Measurements from ENCODE around the gene TFAP2B.

Gene TFAP2B

DNA sequence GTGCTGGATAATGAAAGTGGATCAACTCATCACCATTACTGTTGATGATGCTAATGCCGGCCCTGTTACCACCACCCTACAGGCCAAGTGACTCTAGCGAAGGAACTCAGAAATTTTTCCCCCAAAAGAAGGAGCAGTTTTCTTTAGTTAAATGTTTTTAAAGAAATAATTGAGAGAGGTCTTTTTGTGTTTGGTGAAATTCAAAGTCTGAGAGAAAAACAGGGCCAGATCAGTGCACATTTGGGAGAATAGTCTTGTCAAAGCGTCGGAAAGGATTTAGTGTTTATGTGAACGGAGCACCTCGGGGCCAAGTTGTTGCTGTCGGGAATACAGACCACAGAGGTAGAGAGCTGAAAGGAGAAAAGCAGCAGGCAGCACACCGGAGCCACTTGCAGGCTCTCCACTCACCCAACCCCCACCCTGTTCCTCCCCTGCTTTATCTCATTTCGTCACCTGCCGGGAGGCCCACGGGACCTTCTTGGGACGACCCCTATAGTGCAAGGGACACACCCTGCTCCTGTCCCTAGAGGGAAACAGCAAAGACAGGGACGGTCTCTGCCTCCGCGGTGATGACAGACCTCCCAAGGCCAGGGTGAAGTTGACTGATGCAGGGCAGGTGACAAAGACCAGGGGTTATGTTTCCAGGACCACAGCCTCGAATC lies 6.8 kb downstream of the TFAP2B start:
- no peak for DNase-seq

DNA sequence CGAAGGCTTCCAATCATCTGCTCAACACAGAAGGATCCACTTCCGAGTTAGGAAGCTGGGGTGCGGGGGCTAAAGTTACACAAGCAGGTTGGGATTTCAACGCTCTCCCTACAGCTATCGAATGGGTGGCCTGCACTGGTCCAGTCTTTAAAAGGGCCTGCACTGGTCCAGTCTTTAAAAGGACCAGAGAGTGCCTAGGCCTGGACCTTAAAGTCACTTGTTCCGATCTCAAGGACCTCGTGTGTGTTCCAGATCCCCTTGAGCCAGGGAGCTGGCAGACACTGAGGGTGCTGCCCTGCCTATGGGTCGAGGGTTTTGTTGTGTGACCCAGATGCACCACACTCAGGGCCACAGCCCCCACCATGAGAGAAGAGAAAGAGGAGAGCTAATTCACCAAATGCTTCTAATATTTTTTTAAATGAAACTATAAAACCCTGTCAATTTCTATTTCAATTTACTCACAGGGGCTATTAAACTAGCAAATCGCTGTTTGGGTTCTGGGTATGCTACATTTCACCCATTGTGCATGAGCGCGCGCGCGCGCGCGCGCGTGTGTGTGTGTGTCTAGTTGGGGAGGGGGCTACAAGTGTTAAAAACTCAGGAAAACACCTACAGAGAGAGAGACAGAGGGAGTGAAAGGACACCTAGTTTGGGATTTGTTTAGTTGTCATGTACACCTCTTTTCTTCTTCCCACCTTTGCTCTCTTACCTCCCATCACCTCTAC lies 7.5 kb downstream of the TFAP2B start:
- DNase-seq, result no peak

DNA sequence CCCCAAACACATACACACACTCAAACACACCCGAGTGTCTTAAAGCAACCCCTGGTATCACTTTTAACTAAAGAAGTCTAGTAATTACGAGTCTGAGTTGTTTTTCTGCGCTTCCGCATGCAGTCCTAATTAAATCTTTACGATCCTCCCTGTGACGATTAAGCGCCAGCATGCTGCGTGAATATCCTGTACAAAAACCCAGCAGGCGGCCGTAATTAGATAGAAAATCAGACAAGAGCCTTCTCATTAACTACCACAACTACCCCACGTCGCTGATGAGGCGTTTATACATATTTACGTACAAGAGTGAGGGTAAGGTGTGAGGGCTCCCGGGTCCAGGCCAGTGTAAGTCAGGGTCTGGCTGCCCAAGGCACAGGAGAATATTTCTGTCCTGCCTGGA lies 8.1 kb downstream of the TFAP2B start:
- no peak for DNase-seq

DNA sequence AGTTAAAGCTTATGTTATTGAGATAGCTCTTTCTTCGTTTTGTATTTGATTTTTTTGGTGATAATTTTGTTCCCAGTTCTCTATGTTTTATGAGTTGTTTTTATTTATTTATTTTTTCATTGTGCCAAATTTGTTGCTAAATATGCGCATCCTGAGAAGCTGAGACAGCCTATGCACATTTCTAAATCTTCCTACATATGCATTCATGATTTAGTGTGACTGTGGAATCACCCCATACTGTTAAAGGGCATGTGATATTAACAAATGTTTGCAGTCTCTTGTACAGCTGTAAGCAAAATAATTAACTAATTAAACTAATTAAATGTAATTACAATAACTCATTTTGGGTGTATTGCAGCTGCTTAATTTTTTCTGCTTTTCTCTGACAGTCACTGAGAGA lies 10.4 kb downstream of the TFAP2B start:
- DNase-seq, result no peak

DNA sequence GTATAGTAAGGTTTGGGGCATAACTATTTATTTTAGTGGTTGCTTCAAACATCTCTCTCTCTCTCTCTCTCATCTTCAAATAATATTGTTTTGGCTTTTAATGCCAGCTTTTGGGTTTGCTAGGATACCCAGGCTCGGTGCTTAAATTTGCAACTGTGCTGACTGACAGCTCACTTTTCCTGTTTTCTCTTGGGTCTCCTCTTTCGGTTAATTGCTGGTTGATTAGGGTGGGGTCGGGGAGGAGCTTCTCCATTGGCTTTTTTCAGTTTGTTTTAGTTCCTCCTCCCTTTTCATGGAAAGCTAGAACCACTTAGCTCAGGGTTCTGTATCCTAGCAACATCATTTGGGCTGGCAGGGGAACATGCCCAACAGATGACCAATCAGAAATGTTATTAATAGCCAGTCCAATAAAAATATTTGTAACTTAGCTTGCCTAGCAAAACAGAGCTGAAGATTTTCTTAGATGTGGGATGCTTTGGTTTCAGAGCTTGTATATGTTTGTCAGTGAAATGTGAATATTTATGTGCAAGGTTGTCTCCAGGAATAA lies 11.3 kb downstream of the TFAP2B start:
- DNase-seq, result no peak

DNA sequence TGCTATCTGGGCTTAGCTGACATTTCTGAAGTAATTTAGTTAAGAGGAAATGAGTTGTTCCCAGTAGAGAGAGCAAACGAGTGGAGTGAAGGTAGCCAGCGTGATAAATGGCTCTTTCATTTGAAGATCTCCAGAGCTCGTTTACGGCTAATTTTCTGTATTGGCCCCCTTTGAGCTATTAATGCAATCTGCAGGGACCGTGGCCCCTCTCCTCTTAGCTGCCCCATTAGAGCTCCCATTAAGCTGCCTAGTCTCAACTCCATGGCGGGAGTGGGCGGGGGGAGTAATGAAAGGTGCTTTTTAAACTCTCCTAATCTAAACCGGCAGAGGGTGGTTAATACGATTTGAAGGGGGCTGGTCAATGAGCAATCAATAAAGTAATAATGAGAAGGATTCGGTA lies 12.5 kb downstream of the TFAP2B start:
- no peak for DNase-seq

DNA sequence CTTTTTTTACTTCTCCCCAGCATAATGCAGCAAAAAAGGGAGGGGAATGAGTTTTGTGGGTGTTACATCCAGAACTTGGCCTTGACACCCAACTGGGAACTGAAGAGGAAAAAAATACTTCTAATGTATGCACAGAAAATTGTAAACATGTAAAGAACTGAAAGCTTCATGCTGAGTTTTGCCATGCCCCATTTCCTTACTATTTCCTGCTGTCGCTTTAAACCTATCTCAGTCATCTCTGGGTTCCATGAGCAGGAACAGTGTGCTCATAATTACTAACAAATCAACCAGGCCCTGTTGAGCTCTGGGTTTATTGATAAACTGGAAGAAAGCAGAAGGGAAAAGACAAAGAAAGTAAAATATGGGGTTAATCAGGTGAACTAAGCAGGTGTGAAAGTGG lies 14.2 kb downstream of the TFAP2B start:
- DNase-seq, result no peak

DNA sequence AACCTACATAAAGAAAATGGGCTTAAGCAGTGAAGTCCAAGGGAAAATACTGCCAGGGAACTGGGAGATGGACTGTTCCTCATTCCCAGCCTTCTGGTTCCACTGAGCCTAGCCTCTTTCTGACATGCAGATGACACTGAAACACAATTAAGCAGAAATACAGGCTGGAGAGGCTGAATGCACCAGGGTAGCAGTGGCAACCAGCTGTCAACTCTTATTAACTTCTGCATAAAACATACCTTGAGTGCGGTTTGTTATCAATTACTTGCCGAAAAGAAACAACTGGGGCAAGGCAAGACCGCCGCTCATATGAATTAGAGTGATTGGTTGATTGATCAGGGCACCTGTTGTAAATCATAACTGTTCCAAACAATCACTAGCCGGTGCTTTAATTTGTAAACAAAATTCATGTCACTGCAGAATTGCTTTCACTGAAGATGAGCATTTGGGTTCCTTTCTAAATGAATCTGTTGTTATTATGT lies 16.3 kb downstream of the TFAP2B start:
- no peak for DNase-seq

DNA sequence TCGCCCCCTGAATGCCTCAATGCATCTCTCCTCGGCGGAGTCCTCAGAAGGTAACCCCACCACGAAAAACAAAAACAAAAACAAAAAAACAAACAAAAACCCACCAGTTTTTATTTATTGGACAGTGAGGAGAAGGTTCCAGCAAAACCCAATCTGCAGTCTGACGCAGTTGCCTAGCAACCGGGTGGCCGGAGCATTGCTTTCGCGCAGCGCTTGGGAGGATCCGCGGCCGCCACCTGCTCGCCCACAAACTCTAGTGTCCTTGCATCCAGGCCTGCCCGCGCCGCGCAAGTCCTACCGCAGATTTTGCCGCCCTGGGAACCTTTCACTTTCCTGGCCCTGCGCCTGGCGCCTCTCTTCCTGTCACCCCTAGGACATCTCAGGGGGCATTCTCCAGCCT lies 17.6 kb downstream of the TFAP2B start:
- no peak for DNase-seq

DNA sequence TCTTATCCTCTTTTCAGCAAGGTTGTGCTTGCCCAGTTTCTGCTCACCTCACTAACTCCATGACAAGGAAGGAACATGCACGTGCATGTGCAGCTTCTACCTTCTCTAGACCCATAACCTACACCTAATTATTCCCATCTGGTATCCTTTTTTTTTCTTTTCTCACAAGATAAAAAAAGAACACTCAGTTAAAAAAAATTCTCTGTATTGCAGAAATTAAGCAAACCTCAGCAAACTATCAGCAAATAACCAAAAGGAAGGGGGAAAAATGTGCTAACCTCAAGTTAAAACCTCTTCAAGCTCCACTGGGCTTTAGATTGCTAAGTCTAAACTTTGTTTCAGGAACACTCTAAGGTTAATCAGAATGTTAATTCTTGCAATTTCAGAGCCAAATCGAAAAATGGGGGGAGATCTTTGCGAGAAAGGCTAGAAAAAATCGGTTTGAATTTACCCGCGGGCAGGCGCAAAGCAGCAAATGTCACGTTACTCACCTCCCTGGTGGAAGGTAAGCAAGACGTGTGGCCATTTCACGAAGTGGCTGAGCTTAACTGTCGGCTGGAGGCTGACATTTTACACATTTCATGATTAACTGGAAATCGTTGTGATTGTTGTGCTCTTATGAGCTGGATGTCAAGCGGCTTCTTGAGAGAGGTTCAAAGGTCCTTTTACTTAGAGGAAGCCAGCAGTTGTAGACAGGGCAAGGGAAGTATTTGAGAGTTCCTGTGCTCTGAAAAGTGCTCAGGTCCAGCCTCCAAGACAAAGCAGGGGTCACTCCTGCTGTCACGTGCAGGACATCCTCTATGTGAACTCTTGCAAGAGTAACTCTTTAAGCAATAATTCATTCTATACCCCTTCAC lies 19.1 kb downstream of the TFAP2B start:
- no peak for DNase-seq

DNA sequence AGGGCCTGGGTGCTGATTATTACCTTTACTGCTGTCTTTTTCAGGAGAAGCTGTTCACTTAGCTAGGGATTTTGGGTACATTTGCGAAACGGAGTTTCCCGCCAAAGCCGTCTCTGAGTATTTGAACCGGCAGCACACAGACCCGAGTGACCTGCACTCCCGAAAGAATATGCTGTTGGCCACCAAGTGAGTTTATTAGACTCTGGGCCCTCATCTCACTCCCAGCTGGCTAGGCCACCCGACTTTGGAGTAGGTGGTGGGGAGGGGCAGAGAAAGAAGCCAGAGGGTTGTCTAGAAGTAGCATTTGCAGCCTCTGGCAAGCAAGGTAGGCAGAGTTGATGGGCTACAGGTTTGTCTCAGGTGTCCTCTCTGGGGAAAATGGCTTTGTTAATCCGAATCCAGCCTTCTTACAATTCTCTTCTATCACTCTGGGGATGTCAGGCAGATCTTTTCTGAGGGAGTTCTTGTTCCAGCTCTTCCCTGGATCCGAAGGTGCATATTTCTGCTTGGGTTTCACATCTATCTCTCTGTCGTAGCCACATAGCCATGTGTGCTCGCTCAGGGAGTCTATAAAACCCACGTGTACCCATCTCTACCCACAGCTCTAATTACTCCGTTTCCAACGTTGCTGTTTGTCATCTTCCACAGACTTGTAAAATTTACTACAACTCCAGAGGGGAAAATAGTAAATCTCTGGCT lies 21.6 kb downstream of the TFAP2B start:
- no peak for DNase-seq

DNA sequence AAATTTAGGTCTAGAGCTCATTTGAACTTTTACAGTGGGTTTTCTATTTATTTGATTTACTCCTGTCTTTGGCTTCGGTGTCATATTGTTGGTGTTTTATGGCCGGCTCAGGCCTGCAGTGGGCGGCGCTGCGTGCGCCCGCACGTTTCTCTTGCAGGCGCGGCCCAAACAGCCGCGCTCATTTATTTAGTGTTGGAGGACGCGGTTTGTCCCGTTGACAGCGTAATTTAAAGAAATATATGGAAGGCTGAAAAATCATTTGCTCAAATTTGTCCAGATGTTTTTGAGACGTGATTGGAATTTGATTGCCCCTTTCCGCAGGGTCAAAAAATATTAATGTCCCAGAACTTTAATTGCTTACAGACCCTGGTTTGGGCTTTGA lies 22.1 kb downstream of the TFAP2B start:
- no peak for DNase-seq

DNA sequence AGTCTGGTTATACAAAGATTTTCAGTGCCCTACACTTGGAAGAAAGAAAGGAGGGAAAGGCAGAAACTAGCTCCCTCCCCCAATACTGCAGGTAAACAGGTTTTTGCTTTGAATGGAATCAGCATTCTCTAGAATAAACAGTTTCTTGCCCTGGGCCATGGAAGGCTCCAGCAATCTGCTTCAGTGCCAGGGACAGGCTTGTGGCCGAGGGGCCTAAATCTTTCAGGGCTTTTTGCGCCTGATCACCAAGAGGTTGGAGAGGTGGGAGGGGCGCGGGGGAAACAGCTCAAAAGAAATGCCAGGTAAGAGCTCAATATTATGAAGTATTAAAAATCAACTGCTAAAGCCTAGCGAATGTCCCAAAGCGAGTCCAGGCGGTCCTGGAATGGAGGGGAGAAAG lies 23.8 kb downstream of the TFAP2B start:
- no peak for DNase-seq

DNA sequence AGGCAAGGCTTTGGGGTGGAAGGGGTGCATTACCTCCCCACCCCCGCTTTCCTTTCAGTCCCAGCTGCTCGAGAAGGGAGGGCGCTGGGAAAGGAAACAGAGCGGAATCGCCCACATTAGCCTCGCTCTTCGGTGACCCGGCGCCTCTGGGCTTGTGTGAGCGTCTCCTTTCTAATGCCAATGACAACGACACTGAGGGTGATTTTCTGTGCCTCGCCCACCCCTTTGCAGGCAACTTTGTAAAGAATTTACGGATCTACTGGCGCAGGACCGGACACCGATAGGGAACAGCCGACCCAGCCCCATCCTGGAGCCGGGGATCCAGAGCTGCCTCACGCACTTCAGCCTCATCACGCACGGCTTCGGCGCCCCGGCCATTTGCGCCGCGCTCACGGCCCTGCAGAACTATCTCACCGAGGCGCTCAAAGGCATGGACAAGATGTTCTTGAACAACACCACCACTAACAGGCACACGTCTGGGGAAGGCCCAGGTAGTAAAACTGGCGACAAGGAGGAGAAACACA lies 24.3 kb downstream of the TFAP2B start:
- no peak for DNase-seq

DNA sequence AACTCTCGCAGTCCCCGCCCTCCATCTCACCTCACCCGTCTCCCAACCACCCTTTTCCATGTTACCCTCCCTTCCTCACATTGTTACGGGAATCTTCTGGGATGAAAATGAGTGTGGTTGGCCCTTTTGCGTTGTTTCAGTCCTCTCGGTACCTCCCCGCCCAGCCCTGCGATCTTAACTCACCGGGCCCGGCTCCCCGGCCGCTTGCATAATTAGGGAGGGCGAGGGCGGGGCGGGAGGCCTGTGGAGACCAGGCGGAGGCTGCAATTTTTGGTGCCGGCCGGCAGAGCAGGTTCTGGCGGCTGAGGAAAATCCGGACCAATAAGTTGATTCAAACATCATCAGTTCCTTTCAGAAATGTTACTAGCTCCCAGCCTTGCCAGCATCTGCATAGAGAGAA lies 25.2 kb downstream of the TFAP2B start:
- DNase-seq, result no peak

DNA sequence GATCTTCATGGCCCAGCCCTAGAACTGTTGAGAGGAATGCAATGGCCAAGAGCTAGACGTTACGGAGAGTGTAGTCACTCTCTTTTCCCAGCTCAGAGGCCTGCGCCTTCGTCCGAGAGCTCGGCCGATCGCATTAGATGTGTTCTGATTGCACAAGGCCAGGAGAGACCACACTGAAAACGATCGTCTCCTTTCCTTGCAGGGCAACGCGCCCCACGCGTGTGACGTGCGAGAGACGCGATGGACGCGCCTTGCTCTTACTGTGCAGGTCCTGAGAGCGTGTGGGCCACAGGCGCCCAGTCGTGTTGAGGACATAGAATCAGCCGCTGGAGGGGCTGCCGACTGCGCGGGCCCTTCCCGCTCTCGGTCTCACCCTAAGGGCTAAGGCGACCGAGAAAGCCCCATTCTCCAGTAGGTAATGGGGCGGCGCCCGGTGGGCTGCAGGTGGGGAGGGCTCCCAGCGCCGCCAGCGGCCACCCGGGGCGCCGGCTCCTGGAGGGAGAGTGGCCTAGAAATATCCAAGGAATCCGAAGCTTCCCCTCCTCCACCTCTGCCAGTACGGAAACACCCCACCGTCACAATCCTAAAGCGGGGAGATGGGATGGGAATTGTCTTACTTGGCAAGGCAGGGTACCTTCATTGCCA lies 26.9 kb downstream of the TFAP2B start:
- no peak for DNase-seq

DNA sequence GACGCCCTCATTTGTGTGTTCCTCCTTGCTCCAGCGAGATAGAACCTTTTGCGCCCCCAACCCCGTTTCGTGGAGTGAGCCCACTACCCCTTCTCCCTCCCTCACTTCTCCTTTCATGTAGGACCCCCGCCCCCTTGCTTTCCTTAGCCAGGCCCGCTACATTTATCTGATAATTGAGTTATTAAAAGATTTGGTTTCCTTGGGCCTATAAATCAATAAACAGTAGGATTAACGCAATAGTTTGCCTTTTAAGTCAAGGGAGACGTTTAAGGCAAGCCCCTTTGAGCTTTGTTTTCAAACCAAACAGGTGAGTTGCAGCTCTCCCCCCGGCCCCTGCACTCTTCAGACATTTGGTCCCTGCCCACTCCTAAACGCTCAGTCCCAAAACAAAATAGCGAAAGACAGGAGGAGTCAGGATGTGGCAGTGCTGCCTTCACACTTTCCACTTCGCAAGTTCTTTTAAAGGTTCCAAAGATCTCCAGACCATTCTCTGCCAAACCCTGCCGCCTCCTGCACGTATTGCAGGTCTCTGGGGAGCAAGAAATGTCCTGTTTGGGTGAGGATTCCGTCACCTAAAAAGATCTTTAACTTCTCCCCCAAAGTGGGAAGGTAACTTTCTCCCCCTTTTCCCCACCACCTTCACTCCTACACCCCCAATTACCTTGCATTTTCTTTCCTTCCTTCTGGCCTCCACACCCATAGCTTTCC lies 27.6 kb downstream of the TFAP2B start:
- no peak for DNase-seq

DNA sequence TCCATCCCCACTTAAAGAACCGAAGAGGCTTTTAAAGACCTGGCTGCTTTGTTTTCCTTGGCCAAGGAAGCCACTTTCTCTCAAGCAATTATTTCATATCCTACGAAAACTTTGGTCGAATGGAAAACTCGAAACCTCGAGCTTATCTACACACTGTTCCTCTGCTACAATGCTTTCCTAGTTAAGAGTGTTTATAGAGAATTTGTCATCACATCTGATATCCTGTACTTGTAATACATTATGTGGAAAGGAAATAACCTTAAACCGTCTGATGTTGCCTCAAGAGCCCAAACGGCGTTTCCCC lies 28.1 kb downstream of the TFAP2B start:
- DNase-seq, result no peak

DNA sequence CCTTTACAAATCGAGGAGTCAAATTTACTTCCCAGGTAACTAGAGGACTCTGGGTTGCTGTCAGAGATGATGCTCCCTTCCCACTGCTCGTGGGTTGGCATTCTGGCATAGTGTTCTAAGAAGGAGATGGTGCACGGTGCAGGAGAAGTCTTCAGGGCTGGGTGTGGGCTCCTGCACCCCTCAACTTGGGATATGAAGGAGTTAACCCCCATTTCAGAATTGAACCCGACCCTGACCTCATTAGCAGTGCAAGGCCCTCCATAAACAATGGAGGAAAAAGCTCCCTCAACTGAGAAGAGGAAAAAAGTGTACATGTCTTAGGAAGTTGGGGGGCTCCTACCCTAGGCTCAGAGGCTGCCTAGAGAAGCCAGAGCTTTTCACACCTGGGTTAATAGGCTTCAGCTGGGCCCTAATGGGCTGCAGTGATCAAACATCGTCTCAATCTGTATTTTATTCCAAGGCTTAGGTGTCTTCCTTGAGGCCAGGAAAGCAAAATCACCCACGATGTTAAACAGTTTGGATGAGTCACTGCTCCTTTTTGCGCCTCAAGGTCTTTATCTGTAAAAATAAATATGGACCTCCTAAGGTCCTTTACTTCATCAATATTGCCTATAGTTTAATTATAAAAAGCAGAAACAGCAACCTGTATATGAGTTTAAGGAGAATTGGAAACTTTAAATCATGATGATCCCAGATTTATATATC lies 29.4 kb downstream of the TFAP2B start:
- DNase-seq, result no peak

DNA sequence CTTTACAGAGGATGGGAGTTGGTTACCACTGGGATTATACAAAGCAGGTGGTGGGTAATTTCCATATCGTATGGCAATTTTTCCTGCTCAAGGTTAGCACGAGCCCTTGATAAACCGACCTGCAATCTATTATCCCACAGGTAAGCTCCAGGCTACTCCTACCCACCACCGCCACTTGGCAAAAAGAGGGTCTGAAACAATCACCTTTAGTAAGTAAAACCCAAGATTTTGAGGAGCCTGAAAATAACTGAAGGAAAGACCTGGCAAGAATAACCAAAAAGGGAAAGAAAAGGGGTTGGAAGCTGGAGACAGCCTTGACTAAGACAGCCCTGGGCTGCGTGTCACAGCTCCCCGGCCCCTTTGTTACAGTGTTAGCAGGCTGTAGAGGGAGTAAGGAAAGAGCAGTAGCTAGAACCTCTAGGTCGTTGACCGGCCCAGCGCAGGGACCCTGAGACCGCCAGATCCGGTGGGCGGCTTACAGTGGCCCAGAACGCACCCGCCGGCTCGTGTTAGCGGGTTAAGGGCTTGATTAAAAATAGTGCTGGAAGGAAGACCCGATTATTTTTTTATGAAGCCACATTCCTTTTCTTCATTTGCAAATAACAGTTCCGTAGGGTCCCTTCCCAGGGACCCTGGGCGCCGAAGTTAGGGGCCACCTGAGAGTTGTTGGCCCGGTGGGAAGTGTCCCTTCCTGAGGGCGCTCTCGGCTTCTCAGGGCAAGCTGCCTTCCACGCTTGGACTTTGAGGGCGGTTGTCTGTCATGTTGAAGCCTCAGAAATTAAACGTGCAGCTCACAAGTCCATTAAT lies 30.5 kb downstream of the TFAP2B start:
- DNase-seq, result no peak

Data from NCI-H1694 treated with DMSO at 0.1 percent for 48 hours (cell line).